ENCODE results near the gene RHNO1.

DNA sequence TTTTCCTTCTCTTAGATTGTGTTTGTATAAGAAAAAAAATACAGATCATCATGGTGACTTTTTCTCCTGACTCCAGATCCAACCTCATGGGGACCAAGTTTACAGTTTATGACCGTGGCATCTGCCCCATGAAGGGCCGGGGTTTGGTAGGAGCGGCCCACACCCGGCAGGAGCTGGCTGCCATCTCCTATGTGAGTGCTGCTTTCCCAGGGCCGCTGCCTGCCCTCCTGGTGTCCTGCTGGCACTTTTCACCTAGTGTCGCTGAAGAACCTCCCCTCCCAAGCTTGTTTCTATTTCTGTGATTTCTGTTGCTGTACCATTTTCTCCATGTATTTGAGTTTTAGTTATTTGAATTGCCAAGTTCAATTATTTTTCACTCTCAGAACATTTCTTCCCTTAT lies 57.3 kb downstream of the RHNO1 start:
- TF ChIP-seq, protein P1, sequence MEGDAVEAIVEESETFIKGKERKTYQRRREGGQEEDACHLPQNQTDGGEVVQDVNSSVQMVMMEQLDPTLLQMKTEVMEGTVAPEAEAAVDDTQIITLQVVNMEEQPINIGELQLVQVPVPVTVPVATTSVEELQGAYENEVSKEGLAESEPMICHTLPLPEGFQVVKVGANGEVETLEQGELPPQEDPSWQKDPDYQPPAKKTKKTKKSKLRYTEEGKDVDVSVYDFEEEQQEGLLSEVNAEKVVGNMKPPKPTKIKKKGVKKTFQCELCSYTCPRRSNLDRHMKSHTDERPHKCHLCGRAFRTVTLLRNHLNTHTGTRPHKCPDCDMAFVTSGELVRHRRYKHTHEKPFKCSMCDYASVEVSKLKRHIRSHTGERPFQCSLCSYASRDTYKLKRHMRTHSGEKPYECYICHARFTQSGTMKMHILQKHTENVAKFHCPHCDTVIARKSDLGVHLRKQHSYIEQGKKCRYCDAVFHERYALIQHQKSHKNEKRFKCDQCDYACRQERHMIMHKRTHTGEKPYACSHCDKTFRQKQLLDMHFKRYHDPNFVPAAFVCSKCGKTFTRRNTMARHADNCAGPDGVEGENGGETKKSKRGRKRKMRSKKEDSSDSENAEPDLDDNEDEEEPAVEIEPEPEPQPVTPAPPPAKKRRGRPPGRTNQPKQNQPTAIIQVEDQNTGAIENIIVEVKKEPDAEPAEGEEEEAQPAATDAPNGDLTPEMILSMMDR (IDR thresholded peaks at IDR 0.05; ENCODE audit: poor library complexity), result no peak
- no peak for TF ChIP-seq EZH2 (IDR thresholded peaks at IDR 0.05; ENCODE audit: borderline replicate concordance)
- no peak for TF ChIP-seq EZH2phosphoT487 (IDR thresholded peaks at IDR 0.05; ENCODE audit: low read depth, severe bottlenecking, unreplicated experiment)
